Ectodermal cell (in vitro differentiated cells): ENCODE measurements around the gene CCDC152.

Experiments
- H3K27ac ChIP-seq: 2 replicates; pipeline ENCODE4 v1.7.0; 2013; ENCODE audit warnings: mild to moderate bottlenecking, low read depth, low read length; ENCODE audit not compliant: insufficient read depth, poor library complexity, severe bottlenecking
- H3K27me3 ChIP-seq: 2 replicates; pipeline ENCODE4 v1.7.0; 2013; ENCODE audit warnings: mild to moderate bottlenecking, low read length; ENCODE audit not compliant: insufficient read depth, control insufficient read depth, poor library complexity, severe bottlenecking
- H3K36me3 ChIP-seq: one replicate; pipeline ENCODE4 v1.7.0; 2013; ENCODE audit warnings: low read length; ENCODE audit not compliant: control insufficient read depth, insufficient read depth
- H3K4me1 ChIP-seq: one replicate; pipeline ENCODE4 v1.7.0; 2013; ENCODE audit warnings: low read length; ENCODE audit not compliant: control insufficient read depth, insufficient read depth
- H3K4me3 ChIP-seq: 2 replicates; pipeline ENCODE4 v1.7.0; 2013; ENCODE audit warnings: low read depth, low read length, control low read depth; ENCODE audit not compliant: insufficient read depth
- H3K9me3 ChIP-seq: 2 replicates; pipeline ENCODE4 v1.7.0; 2013; ENCODE audit warnings: mild to moderate bottlenecking, low read length, moderate library complexity; ENCODE audit not compliant: control insufficient read depth
- WGBS, 2 experiments: methylation state at CpG; one replicate each; pipeline ENCODE4 v1.1.7; 2013; ENCODE audit warnings: missing lambda C conversion rate in 2 of 2; 5-methylcytosine and 5-hydroxymethylcytosine counted together

The CCDC152 gene

GRCh38 chr5:42828671-42829070 lies 72.1 kb downstream of the CCDC152 start:
- Histone ChIP-seq H3K36me3 (no peaks in the 10 kb centered on the region), H3K4me1 (no peaks in the 10 kb centered on the region), H3K9me3 (no peaks in the 10 kb centered on the region), H3K27ac (no peak overlapping the region), H3K27me3 (no peaks in the 10 kb centered on the region), H3K4me3 (no peak overlapping the region)
- WGBS, 2 experiments: 92 to 97% methylated on average over 2 of the region's 2 CpGs

GRCh38 chr5:42830924-42831323 lies 74.3 kb downstream of the CCDC152 start:
- no peaks in the 10 kb centered on the region for H3K9me3 ChIP-seq
- no peaks in the 10 kb centered on the region for H3K27me3 ChIP-seq
- 91 to 96% methylated on average over 2 of the region's 2 CpGs for WGBS, 2 experiments
- H3K27ac ChIP-seq: no peak overlapping the region
- no peaks in the 10 kb centered on the region for H3K36me3 ChIP-seq
- H3K4me3 ChIP-seq: no peak overlapping the region
- no peaks in the 10 kb centered on the region for H3K4me1 ChIP-seq

- Histone ChIP-seq H3K27ac (no peak overlapping the region), H3K36me3 (no peaks in the 10 kb centered on the region), H3K27me3 (no peaks in the 10 kb centered on the region), H3K9me3 (no peaks in the 10 kb centered on the region), H3K4me1 (no peaks in the 10 kb centered on the region), H3K4me3 (no peak overlapping the region)
- 89 to 94% methylated on average over 5 of the region's 5 CpGs for WGBS, 2 experiments
Measured at GRCh38 chr5:42832060-42832459, 75.4 kb downstream of the CCDC152 start.

- WGBS, 2 experiments: 94 to 95% methylated on average over 25 of the region's 25 CpGs
- Histone ChIP-seq H3K4me1 (no peaks in the 10 kb centered on the region), H3K27me3 (no peaks in the 10 kb centered on the region), H3K27ac (no peak overlapping the region), H3K36me3 (no peaks in the 10 kb centered on the region), H3K4me3 (no peak overlapping the region), H3K9me3 (no peaks in the 10 kb centered on the region)
Measured at GRCh38 chr5:42836070-42836769, 79.6 kb downstream of the CCDC152 start.

- Histone ChIP-seq H3K27me3 (no peaks in the 10 kb centered on the region), H3K4me3 (no peak overlapping the region), H3K36me3 (no peaks in the 10 kb centered on the region), H3K9me3 (no peaks in the 10 kb centered on the region), H3K4me1 (no peaks in the 10 kb centered on the region), H3K27ac (no peak overlapping the region)
- 93 to 96% methylated on average over 3 of the region's 3 CpGs for WGBS, 2 experiments
Measured at GRCh38 chr5:42837601-42838000, 81.0 kb downstream of the CCDC152 start.

GRCh38 chr5:42839196-42839595 lies 82.6 kb downstream of the CCDC152 start:
- WGBS, 2 experiments: 92 to 100% methylated on average over 2 to 3 of the region's 3 CpGs
- no peaks in the 10 kb centered on the region for H3K9me3 ChIP-seq

GRCh38 chr5:42840269-42840668 lies 83.7 kb downstream of the CCDC152 start:
- Histone ChIP-seq H3K4me3 (no peak overlapping the region), H3K27me3 (no peaks in the 10 kb centered on the region), H3K27ac (no peak overlapping the region), H3K36me3 (no peaks in the 10 kb centered on the region), H3K9me3 (no peaks in the 10 kb centered on the region), H3K4me1 (no peaks in the 10 kb centered on the region)
- WGBS, 2 experiments: 90 to 93% methylated on average over 6 of the region's 6 CpGs

More at GRCh38 chr5:42839196-42839595, 82.6 kb downstream of the CCDC152 start:
- Histone ChIP-seq H3K4me1 (no peaks in the 10 kb centered on the region), H3K27ac (no peak overlapping the region), H3K4me3 (no peak overlapping the region), H3K27me3 (no peaks in the 10 kb centered on the region), H3K36me3 (no peaks in the 10 kb centered on the region)

- WGBS, 2 experiments: 92 to 94% methylated on average over 5 of the region's 5 CpGs
- H3K27me3 ChIP-seq: no peaks in the 10 kb centered on the region
- no peaks in the 10 kb centered on the region for H3K4me1 ChIP-seq
- no peak overlapping the region for H3K4me3 ChIP-seq
- H3K9me3 ChIP-seq: no peaks in the 10 kb centered on the region
- H3K27ac ChIP-seq: no peak overlapping the region
- no peaks in the 10 kb centered on the region for H3K36me3 ChIP-seq
Measured at GRCh38 chr5:42840842-42841567, 84.4 kb downstream of the CCDC152 start.

GRCh38 chr5:42842921-42843641 lies 86.5 kb downstream of the CCDC152 start:
- Histone ChIP-seq H3K4me3 (no peak overlapping the region), H3K36me3 (no peaks in the 10 kb centered on the region), H3K9me3 (no peaks in the 10 kb centered on the region), H3K27me3 (no peaks in the 10 kb centered on the region), H3K4me1 (no peaks in the 10 kb centered on the region), H3K27ac (no peak overlapping the region)
- WGBS, 2 experiments: 95 to 96% methylated on average over 4 of the region's 4 CpGs

GRCh38 chr5:42843675-42844292 lies 87.2 kb downstream of the CCDC152 start:
- no peaks in the 10 kb centered on the region for H3K4me1 ChIP-seq
- WGBS, 2 experiments: 79 to 99% methylated on average over 3 of the region's 3 CpGs
- no peaks in the 10 kb centered on the region for H3K36me3 ChIP-seq
- no peak overlapping the region for H3K4me3 ChIP-seq
- H3K27ac ChIP-seq: no peak overlapping the region
- no peaks in the 10 kb centered on the region for H3K9me3 ChIP-seq
- no peaks in the 10 kb centered on the region for H3K27me3 ChIP-seq
